Fibroblast of villous mesenchyme (primary cell): ENCODE measurements around the gene KCNAB2. TPM values are rescaled to one million over a fixed set of nuclear protein-coding genes. Genes with fewer than 3 reads are reported as not detected.
A peak's percentile ranks its signal among the peaks of the same experiment; 100 is the strongest.

Experiments used
- DNase-seq: peaks from one replicate; pipeline ENCODE4 v3.0.0-alpha.2; 2010; ENCODE audit warnings: low read depth
- H3K4me3 ChIP-seq: 2 replicates; pipeline ENCODE4 v1.5.1; 2011; ENCODE audit warnings: low read depth, mild to moderate bottlenecking, low read length
- total RNA-seq: library from RNA; depleted of rRNA; stranded (reverse); fragments of >200 nt; gene quantifications from 2 replicates; pipeline ENCODE4 v1.2.3, GENCODE V29; 2012
- TF ChIP-seq, protein P1 (sequence below): IDR thresholded peaks from 2 replicates; pipeline ENCODE4 v1.5.1; 2012; ENCODE audit warnings: low read depth, mild to moderate bottlenecking, low read length; ENCODE audit not compliant: insufficient read depth

Gene KCNAB2
- total RNA-seq, 1 donor: 2.6 TPM

DNA sequence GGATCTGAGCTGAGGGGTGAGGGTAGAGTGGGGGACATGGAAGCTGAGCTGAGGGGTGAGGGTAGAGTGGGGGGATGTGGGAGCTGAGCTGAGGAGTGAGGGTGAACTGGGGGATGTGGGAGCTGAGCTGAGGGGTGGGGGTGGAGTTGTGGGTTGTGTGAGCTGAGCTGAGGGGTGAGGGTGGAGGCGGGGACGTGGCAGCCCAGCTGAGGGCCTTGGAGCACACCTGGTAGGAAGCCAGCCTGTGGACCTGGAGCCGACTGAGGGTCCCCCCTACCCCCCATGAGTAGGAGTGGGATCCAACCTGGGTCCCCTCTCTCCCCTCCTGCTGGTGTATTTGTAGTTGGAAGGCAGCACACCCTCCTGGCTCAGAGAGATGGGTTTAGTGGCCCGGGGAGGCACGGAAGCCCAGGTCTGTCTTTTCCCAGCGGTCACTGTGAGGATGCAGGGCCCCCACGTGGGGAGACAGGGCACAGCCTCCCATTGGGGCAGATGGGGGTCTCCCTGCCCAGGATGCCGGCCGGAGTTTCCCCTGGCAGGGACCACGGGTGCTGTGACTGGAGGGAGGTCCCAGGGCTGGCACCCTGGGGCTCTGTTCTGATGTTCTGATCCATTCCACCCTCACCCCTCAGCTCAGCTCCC lies 40.3 kb upstream of the KCNAB2 start:
- H3K4me3 ChIP-seq: no peak overlapping the region
- DNase-seq: no peak
- TF ChIP-seq, protein P1, sequence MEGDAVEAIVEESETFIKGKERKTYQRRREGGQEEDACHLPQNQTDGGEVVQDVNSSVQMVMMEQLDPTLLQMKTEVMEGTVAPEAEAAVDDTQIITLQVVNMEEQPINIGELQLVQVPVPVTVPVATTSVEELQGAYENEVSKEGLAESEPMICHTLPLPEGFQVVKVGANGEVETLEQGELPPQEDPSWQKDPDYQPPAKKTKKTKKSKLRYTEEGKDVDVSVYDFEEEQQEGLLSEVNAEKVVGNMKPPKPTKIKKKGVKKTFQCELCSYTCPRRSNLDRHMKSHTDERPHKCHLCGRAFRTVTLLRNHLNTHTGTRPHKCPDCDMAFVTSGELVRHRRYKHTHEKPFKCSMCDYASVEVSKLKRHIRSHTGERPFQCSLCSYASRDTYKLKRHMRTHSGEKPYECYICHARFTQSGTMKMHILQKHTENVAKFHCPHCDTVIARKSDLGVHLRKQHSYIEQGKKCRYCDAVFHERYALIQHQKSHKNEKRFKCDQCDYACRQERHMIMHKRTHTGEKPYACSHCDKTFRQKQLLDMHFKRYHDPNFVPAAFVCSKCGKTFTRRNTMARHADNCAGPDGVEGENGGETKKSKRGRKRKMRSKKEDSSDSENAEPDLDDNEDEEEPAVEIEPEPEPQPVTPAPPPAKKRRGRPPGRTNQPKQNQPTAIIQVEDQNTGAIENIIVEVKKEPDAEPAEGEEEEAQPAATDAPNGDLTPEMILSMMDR: no peak

- TF ChIP-seq, protein P1: no peak
- no peak for DNase-seq
- H3K4me3 ChIP-seq: no peak overlapping the region
Measured at GRCh38 chr1:6006882-6007281, 38.8 kb upstream of the KCNAB2 start.

DNA sequence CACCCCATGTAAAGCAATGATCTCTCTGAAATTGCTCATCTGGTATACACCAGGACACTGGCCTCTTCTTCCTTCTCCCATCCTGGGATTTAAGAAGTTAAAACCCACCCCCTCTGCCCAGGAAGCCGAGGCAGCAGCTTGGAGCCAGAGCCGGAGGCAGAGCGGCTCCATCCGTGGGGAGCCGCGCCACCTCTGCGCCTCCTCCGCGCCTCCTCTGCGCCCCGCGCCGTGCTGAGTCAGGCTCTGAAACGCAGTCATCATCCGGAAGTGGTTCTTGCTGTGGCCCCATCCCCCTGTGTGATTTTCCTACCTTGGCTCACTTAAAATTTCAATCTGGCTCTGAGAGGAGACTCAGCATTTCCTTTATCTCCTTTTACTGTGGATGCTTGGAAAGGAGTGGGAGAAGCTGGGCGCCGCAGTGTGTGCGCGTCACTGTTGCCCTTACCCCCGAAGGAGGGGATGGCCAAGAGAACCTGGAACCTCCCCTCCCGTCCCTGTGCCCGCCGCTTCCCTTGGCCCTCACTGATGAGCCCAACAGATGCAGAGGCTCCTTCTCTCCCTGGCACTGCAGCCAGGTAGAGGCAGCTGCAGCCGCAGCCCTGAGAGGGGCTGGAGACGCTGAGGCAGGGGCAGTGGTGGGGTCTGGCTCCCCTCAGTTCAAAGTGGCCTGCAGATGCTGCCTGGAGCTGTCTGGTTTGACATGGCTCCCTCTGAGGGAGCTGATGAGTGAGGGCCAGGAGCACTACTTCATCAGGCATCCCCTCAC lies 38.2 kb upstream of the KCNAB2 start:
- no peak overlapping the region for H3K4me3 ChIP-seq
- TF ChIP-seq, protein P1: no peak
- DNase-seq: peak; percentile 13

DNA sequence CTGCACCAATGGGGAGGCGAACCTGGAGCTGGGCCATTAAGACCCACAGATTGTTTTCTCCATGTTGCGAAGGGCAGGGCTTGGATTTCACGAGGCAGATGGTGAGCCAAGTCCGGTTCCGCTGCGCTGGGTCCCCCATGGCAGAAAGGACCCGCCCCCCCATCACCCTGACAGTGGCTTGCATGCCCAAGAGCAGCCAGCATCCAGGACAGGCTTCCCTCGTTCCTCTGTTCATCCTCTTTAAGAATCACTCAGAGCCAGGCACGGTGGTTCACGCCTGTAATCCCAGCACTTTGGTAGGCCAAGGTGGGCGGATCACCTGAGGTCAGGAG lies 37.6 kb upstream of the KCNAB2 start:
- DNase-seq: no peak
- H3K4me3 ChIP-seq: no peak overlapping the region
- TF ChIP-seq, protein P1: no peak

GRCh38 chr1:6008696-6009095 lies 37.0 kb upstream of the KCNAB2 start:
- TF ChIP-seq, protein P1: no peak
- no peak for DNase-seq

GRCh38 chr1:6009120-6010040 lies 36.3 kb upstream of the KCNAB2 start:
- no peak overlapping the region for H3K4me3 ChIP-seq
- TF ChIP-seq, protein P1: no peak
- DNase-seq: peak; percentile 22

More at GRCh38 chr1:6008696-6009095, 37.0 kb upstream of the KCNAB2 start:
- H3K4me3 ChIP-seq: no peak overlapping the region
